Right atrium auricular region (tissue), 2 donors: ENCODE data around the gene CHIC2. TPM values are rescaled to one million over a fixed set of nuclear protein-coding genes. Genes with fewer than 3 reads are reported as not detected.
A peak's percentile ranks its signal among the peaks of the same experiment; 100 is the strongest.

Experiments used
- DNase-seq: peaks from one replicate; pipeline ENCODE4 v3.0.0-alpha.2; 2019; ENCODE audit warnings: low spot score
- H3K27ac ChIP-seq, 2 donors: fragments of 200-600 bp; sonication (generic); 1 replicate in 1 of 2; 2 replicates in 1 of 2; pipeline ENCODE4 v1.5.1; 2016 to 2019
- H3K27me3 ChIP-seq, 2 donors: fragments of 200-600 bp; sonication (generic); one replicate each; pipeline versions ENCODE4 v1.5.1 to v1.6.0; 2017 to 2019
- H3K36me3 ChIP-seq: fragments of 200-600 bp; sonication (generic); one replicate; pipeline ENCODE4 v1.5.1; 2016
- H3K4me1 ChIP-seq, 2 donors: fragments of 200-600 bp; sonication (generic); one replicate each; pipeline versions ENCODE4 v1.5.1 to v1.6.0; 2017 to 2019
- H3K4me3 ChIP-seq, 2 donors: fragments of 200-600 bp; sonication (generic); 1 replicate in 1 of 2; 2 replicates in 1 of 2; pipeline ENCODE4 v1.5.1; 2017 to 2019; ENCODE audit warnings: mild to moderate bottlenecking in 1 of 2, moderate library complexity in 1 of 2
- H3K9me3 ChIP-seq, 2 donors: fragments of 200-600 bp; sonication (generic); one replicate each; pipeline ENCODE4 v1.5.1; 2019
- CTCF ChIP-seq, 2 donors: fragments of 200-600 bp; sonication (generic); IDR thresholded peaks; one replicate each; pipeline ENCODE4 v1.5.1; 2019; ENCODE audit warnings: antibody characterized with exemption in 2 of 2
- total RNA-seq, 2 donors: library from RNA; depleted of rRNA; stranded (reverse); fragments of >200 nt; gene quantifications; one replicate each; pipeline ENCODE4 v1.1.0, GENCODE V29; 2016

The CHIC2 gene
- total RNA-seq, 2 donors from 2014 or later = 10.6 to 18.7 TPM

- H3K4me1 ChIP-seq = peaks cover 0 to 32% of the 10 kb centered on the region in 2 donors
- H3K27ac ChIP-seq = peak overlapping the region; percentile 89 to 97
- no peaks in the 10 kb centered on the region for H3K27me3 ChIP-seq
- no peak for DNase-seq
- TF ChIP-seq CTCF (IDR thresholded peaks at IDR 0.05) = no peak
- H3K9me3 ChIP-seq = no peaks in the 10 kb centered on the region
- no peaks in the 10 kb centered on the region for H3K36me3 ChIP-seq
- H3K4me3 ChIP-seq = no peak overlapping the region
Observed at GRCh38 chr4:54066718-54067129, 2.3 kb upstream of the CHIC2 start.

- H3K36me3 ChIP-seq = no peaks in the 10 kb centered on the region
- no peak overlapping the region for H3K4me3 ChIP-seq
- no peak for DNase-seq
- H3K27ac ChIP-seq = peak overlapping the region; percentile 89 to 97
- H3K4me1 ChIP-seq = peaks cover 0 to 38% of the 10 kb centered on the region in 2 donors
- H3K9me3 ChIP-seq = no peaks in the 10 kb centered on the region
- TF ChIP-seq CTCF (IDR thresholded peaks at IDR 0.05) = no peak
- H3K27me3 ChIP-seq = no peaks in the 10 kb centered on the region
Observed at GRCh38 chr4:54066088-54066415, 1.6 kb upstream of the CHIC2 start.

- no peaks in the 10 kb centered on the region for H3K27me3 ChIP-seq
- H3K36me3 ChIP-seq = no peaks in the 10 kb centered on the region
- H3K9me3 ChIP-seq = no peaks in the 10 kb centered on the region
- H3K4me1 ChIP-seq = peaks cover 0 to 44% of the 10 kb centered on the region in 2 donors
- no peak for TF ChIP-seq CTCF (IDR thresholded peaks at IDR 0.05)
- peak overlapping the region in 1 of 2 donors; percentile 99 for H3K4me3 ChIP-seq
- DNase-seq = peak; percentile 66
- H3K27ac ChIP-seq = peak overlapping the region; percentile 89 to 97
Observed at GRCh38 chr4:54065282-54066087, 1.1 kb upstream of the CHIC2 start.

- no peaks in the 10 kb centered on the region for H3K36me3 ChIP-seq
- peak overlapping the region; percentile 89 to 97 for H3K27ac ChIP-seq
- no peaks in the 10 kb centered on the region for H3K27me3 ChIP-seq
- H3K9me3 ChIP-seq = no peaks in the 10 kb centered on the region
- DNase-seq = no peak
- H3K4me3 ChIP-seq = peak overlapping the region; percentile 94 to 99
- no peak for TF ChIP-seq CTCF (IDR thresholded peaks at IDR 0.05)
- H3K4me1 ChIP-seq = peaks cover 0 to 50% of the 10 kb centered on the region in 2 donors
Observed at GRCh38 chr4:54063737-54064316, 578 bp downstream of the CHIC2 start.

- Histone ChIP-seq H3K9me3 (no peaks in the 10 kb centered on the region), H3K36me3 (no peaks in the 10 kb centered on the region), H3K4me1 (peaks cover 0 to 50% of the 10 kb centered on the region in 2 donors), H3K4me3 (peak overlapping the region; percentile 94 to 99), H3K27me3 (no peaks in the 10 kb centered on the region), H3K27ac (peak overlapping the region; percentile 89 to 97)
- DNase-seq = no peak
- TF ChIP-seq CTCF (IDR thresholded peaks at IDR 0.05) = no peak
Observed at GRCh38 chr4:54063229-54063628, 1.2 kb downstream of the CHIC2 start.
